NCI-H526 (cell line): Measurements from ENCODE around the gene MDFIC.

Experiments used
- DNase-seq, 2 experiments: peaks; one replicate each; lab custom pipeline; 2025; lab: John Stamatoyannopoulos, UW

The MDFIC gene

DNA sequence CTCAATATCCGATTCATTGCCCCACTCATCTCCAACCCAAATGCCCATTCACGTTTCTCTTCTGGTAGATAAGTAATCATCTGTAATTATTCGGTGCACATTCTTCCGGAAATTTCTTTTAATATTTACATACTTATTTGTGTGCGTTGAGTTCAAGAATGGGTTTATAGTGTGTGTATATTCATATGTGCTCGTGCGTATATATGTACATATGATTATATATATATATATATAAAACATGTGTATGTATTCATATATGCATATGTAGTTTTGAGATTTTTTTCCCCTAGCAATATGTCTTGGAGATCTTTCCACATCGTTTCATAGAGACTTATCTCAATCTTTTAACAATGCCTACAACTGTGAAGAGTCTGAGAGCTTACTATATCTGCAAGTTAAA is 118.2 kb downstream of the MDFIC start:
- no peak for DNase-seq

DNA sequence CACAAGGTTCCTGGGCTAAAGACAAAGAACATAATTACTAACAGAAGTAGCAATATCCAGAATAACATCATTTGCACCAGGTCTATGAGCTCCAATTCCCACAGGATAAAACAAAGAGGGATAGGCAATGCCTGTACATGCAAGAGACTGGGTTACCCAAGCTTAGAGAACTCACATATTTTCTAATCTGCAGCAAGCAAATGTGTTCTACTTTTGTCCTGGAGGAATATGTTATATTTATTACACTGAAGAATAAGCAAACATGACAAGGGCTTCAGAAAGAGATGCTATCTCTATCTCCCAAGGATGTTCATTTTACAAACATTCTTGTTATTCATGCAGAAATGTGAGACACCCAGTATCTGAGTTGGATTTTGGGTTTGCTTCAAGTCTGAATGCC is 118.6 kb downstream of the MDFIC start:
- no peak for DNase-seq

- DNase-seq: no peak
These were observed 120.7 kb downstream of the MDFIC start for GRCh38 chr7:115042596-115042995.

DNA sequence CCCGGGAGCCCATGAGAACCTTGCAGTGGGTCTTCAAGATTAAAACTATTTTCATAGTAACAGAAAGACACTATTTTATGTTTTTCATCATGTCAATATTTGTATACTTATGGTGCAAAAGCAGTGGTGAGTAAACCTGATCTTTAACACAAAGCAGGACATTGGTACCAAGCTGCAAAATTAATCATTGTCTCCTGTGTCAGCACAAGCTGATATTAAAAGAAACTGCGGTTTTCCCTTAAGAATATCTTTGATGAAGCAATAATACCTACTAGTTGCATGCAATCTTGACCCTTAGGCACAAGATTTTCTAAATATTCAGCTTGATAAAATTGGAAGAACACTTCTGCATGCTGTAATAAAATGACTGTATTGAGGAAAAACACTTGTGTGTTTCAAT is 121.7 kb downstream of the MDFIC start:
- no peak for DNase-seq

DNA sequence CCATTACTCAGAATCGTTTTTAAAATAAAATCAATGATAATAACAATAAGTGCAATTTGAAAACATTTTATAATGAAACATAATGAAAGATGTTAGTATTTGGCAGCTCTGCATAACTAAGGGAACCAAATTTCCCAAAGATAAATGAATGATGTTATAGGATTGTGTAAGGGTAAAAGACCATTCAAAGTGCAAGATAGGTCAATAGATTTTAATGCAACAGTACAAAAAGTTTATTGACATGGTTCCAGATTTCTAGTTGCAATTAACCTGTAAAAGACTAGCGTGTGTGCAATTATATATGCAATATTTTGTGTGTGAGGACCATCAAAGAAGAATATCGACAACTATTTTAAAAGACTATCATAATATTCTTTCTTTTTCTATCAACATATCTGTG is 122.3 kb downstream of the MDFIC start:
- no peak for DNase-seq

- DNase-seq: no peak
These were observed 126.2 kb downstream of the MDFIC start for GRCh38 chr7:115047958-115048720.

DNA sequence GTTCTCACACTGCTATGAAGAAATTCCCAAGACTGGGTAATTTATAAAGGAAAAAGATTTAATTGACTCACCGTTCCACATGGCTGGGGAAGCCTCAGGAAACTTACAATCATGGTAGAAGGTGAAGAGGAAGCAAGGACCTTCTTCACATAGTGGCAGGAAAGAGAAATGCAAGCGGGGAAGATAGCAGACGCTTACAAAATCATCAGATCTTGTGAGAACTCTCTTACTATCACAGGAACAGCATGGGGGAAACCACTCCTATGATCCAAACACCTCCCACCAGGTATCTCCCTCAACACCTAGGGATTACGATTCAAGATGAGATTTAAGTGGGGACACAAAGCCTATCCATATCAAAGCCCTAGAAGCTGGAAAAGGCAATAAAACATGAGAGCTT is 130.8 kb downstream of the MDFIC start:
- peak in 1 of 2 experiments; percentile 11 for DNase-seq

DNA sequence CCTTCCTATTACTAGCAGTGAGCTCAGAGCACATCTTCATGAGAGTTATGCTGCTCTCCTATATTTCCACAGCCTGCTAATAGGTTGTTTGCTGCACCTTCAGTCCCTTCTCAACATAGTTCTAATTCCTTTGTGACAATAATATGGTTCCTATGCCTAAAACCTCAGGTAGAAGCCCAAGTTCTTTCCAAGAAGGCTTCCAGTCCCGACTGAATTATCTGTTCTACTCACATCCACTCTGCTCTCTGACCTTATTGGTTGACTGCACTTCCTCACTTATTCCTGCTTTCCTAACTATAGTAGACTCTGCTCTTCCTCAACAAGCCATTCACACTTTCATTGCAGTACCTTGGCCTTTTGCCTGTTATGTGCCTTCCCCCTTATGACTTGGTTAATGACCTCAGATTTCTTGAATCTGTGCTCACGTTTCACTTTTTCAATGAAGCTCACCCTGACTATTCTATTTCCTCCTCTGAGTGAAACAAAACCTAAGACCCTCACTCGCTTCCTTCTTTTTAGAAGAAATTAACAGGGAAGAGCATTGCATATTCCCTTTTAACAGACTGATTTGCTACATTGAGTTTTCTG is 132.7 kb downstream of the MDFIC start:
- no peak for DNase-seq

DNA sequence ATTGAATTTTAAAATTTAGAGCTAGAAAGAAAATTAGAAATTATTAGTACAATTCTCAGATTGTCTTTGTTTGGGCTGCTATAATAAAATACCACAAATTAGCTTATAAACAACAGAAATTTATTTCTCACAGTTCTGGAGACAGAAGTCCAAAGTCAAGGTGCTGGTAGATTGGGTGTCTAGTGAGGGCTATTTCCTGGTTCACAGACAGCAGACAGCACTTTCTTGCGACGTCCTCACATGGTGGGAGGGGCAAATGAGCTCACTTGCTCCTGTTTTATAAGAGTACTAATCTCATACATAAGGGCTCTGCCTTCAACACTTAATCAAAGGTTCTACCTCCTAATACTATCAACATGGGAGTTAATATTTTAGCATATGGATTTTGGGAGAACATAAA is 134.1 kb downstream of the MDFIC start:
- DNase-seq: no peak

- no peak for DNase-seq
These were observed 136.8 kb downstream of the MDFIC start for GRCh38 chr7:115058726-115059125.

GRCh38 chr7:115059321-115059720 is 137.4 kb downstream of the MDFIC start:
- no peak for DNase-seq

DNA sequence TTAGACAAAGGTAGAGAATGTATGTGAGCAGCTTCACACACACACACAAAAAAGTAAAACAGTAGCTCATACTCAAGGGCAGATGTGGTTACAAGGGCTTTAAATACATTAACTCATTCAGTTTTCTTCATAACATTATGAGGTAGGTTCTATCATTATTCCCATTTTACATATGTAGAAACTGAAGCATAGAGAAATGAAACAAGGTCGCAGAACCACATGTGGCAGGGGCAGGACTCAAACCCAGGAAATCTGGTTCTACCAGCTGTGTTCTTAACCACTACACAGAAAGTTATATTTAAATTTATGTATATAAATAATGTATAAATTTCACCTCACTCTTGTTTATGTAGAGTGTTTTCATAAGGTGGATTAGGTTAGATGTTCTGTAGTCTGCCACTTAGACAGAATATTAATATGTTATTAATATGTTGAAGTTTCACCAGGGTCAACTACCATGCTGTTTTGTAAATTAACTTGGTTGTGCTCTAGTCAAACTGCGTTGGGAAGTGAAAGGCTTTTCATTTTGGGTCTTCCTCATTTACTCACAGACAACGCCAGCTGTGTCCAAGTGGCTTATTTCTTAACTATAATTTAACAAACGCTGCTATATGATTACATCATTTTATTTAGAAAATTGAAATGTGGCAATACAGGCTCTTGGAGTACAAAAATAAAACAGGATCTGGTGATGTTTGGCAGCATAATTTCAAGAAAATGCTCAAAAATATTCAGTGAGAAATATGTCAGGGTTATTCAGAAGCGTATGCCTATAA is 138.4 kb downstream of the MDFIC start:
- DNase-seq: no peak

GRCh38 chr7:115066050-115066449 is 144.2 kb downstream of the MDFIC start:
- DNase-seq: no peak

- DNase-seq: no peak
These were observed 144.7 kb downstream of the MDFIC start for GRCh38 chr7:115066634-115067033.

DNA sequence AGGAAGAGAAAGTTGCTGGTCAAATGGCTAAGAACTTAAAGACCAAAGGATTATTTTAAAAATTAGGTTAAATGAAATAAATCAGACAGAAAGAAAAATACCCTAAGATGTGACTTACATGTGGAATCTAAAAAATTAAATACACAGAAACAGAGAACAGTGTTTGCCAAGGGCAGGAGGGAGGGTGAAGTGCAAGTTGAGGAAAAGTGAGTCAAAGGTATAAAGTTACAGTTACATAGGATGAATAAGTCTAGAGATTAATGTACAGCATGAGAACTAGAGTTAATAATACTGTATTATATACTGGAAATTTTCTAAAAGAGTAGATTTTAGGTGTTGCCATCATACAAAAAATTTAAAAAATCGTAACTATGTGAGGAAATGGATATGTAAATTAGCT is 146.3 kb downstream of the MDFIC start:
- DNase-seq: no peak
